Subcutaneous abdominal adipose tissue (tissue), 5 donors: Measurements from ENCODE around the gene RSPO4.
A peak's percentile ranks its signal among the peaks of the same experiment; 100 is the strongest.

ENCODE experiments used
- H3K27ac ChIP-seq: one replicate; pipeline ENCODE4 v1.7.0; 2013; ENCODE audit warnings: low read depth, mild to moderate bottlenecking, inconsistent platforms, low read length, moderate library complexity
- H3K27me3 ChIP-seq, 5 donors: one replicate each; pipeline ENCODE4 v1.7.0; 2013; ENCODE audit warnings: low read length in 5 of 5, inconsistent platforms in 1 of 5; ENCODE audit not compliant: control insufficient read depth in 5 of 5, insufficient read depth in 4 of 5
- H3K36me3 ChIP-seq, 5 donors: one replicate each; pipeline ENCODE4 v1.7.0; 2013; ENCODE audit warnings: low read length in 5 of 5; ENCODE audit not compliant: control insufficient read depth in 5 of 5, insufficient read depth in 5 of 5
- H3K4me1 ChIP-seq, 5 donors: one replicate each; pipeline ENCODE4 v1.7.0; 2013; ENCODE audit warnings: low read length in 5 of 5, mild to moderate bottlenecking in 3 of 5, moderate library complexity in 1 of 5; ENCODE audit not compliant: control insufficient read depth in 5 of 5, insufficient read depth in 5 of 5
- H3K4me3 ChIP-seq, 5 donors: one replicate each; pipeline ENCODE4 v1.7.0; 2013; ENCODE audit warnings: low read length in 5 of 5, low read depth in 1 of 5
- H3K9ac ChIP-seq, 5 donors: one replicate each; pipeline ENCODE4 v1.7.0; 2013; ENCODE audit warnings: low read length in 5 of 5, mild to moderate bottlenecking in 4 of 5, moderate library complexity in 3 of 5
- H3K9me3 ChIP-seq, 5 donors: one replicate each; pipeline ENCODE4 v1.7.0; 2013; ENCODE audit warnings: low read length in 5 of 5; ENCODE audit not compliant: control insufficient read depth in 5 of 5
- donor health status: healthy.
- donor health status: healthy.
- donor health status: healthy.
- donor health status: healthy.
- donor health status: healthy.

RSPO4 gene

DNA sequence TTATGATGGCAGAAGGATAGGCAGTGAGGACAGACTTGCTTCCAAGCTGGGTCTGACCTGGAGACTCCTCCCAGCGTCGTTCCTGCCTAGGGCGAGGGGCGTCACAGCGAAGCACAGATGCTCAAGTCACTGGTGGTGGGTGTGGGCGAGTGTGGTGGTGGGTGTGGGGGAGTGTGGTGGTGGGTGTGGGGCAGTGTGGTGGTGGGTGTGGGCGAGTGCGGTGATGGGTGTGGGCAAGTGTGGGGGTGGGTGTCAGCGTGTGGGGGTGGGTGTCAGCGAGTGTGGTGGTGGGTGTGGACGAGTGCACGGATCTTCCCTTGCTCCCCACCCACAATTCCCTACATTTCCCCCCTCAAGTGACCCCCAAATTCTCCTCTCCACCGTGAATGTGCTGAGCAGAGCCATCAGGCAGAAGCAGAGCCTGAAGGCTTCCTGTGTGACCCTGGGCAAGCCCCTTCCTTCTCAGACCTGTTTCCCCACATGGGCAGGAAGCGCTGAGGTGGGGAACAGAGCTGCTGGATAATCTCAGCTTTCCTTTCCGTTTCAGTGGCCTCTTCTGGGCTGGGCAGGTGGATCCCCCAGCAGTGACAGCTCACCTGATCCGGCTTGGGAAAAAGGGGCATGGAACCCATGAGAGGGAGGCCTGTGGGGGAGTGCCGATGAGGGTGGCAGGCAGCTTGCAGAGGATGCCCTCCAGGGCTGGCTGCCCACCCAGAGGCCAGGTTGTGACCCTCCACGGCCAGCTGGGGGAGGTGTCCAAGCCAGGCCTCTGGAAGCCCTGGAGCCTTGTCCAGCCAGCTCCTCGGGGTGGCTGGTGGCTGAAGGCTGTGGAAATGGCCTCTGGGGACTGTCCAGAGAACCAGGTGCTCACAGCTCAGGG, 42.9 kb downstream of the RSPO4 start:
- Histone ChIP-seq H3K9me3 (no peaks in the 10 kb centered on the region), H3K9ac (no peak overlapping the region), H3K27me3 (peaks cover 19 to 50% (median 34%) of the 10 kb centered on the region in 5 donors), H3K4me3 (no peak overlapping the region), H3K4me1 (peaks cover 0 to 5% (median 4%) of the 10 kb centered on the region in 5 donors), H3K27ac (no peak overlapping the region), H3K36me3 (no peaks in the 10 kb centered on the region)

DNA sequence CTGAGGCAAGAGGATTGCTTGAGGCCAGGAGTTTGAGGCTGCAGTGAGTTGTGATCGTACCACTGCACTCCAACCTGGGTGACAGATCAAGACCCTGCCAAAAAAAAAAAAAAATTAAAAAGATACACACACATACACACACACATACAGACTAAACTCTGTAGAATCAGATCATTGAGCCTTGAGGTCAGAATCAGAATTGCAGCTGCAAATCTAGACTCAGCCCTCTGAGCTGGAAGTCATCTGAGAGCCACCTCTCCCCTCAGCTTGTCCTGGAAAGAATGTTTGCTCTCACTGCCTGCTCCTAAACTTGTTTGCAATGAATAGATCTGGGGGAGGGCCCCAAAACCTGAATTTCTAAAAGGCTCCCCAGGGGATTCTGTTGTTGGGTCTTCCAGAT, 44.6 kb downstream of the RSPO4 start:
- peaks cover 0 to 5% (median 4%) of the 10 kb centered on the region in 5 donors for H3K4me1 ChIP-seq
- H3K27ac ChIP-seq, result no peak overlapping the region
- H3K4me3 ChIP-seq, result no peak overlapping the region
- H3K36me3 ChIP-seq, result no peaks in the 10 kb centered on the region
- peaks cover 16 to 43% (median 32%) of the 10 kb centered on the region in 5 donors for H3K27me3 ChIP-seq
- no peaks in the 10 kb centered on the region for H3K9me3 ChIP-seq
- H3K9ac ChIP-seq, result no peak overlapping the region

DNA sequence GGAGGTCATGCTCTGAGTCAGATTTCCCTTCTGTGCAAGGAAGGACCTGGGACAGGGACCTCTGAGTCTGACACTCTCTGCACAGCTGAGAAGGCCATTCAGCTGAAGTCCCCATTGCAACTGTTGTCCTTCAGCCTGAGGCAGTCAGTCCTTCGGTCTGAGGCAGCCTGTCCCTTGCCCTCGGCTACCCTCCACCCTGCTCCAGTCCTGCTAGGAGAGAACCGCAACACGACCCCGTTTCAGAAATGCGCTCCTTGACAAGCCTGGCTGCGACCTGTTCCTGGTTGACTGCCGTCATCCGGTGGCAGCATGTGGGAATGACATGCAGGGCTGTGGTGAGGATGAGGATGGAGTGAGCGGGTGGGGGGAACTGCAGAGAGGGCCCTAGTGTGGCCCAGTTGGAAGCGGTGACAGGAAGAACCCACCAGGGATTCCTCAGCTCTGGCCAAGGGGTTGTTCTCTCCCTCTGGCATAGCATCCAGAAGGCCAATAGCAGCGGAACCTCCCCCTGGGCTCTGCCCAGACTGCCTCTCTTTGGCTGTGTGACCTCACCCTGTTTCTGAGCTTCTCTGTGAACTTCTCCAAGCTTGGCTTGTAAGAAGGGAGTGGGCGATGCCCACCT, 45.7 kb downstream of the RSPO4 start:
- Histone ChIP-seq H3K27me3 (peaks cover 16 to 39% (median 32%) of the 10 kb centered on the region in 5 donors), H3K36me3 (no peaks in the 10 kb centered on the region), H3K9me3 (no peaks in the 10 kb centered on the region), H3K27ac (no peak overlapping the region), H3K4me3 (peak overlapping the region in 1 of 5 donors; percentile 39), H3K9ac (no peak overlapping the region), H3K4me1 (peaks cover 0 to 5% (median 4%) of the 10 kb centered on the region in 5 donors)

DNA sequence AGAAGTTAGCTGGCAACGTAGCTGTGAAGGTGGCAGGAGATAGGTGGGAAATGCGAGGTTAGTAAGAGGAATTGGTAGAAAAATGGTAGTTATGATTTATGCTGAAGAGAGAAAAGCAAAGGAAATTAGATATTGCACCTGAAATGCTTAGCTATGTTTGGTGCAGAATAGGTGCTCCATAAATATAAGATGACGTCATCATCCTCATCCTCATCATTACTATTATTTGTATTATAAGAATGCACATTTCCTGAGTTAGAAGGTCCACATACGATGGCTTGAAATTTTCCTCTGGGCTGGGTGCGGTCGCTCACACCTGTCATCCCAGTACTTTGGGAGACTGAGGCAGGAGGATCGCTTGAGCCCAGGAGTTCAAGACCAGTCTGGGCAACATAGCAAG, 46.5 kb downstream of the RSPO4 start:
- no peaks in the 10 kb centered on the region for H3K36me3 ChIP-seq
- peaks cover 13 to 32% (median 29%) of the 10 kb centered on the region in 5 donors for H3K27me3 ChIP-seq
- peaks cover 0 to 5% (median 4%) of the 10 kb centered on the region in 5 donors for H3K4me1 ChIP-seq
- H3K4me3 ChIP-seq, result no peak overlapping the region
- no peak overlapping the region for H3K9ac ChIP-seq
- no peak overlapping the region for H3K27ac ChIP-seq
- H3K9me3 ChIP-seq, result no peaks in the 10 kb centered on the region

DNA sequence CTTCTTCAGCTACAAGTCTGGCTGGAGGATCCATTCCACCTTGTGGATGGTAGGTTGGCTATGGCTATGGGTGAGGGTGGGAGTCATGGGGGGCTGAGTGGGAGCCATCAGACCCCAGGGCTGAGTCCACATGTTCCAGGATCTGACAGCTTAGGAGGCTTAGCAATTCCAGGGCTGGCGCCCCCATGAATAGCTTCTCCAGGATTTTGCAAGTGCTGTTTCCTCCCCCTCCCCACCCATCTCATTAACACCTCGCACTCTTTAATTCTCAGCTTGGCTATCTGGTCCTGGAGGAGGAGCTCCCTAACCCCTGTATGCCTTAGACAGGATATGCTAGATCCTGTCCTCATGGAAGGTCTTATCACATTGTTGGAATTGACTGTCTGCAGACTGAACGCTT, 47.0 kb downstream of the RSPO4 start:
- H3K9ac ChIP-seq, result no peak overlapping the region
- no peaks in the 10 kb centered on the region for H3K36me3 ChIP-seq
- H3K4me1 ChIP-seq, result peaks cover 0 to 5% (median 4%) of the 10 kb centered on the region in 5 donors
- peaks cover 13 to 32% (median 28%) of the 10 kb centered on the region in 5 donors for H3K27me3 ChIP-seq
- H3K4me3 ChIP-seq, result no peak overlapping the region
- H3K9me3 ChIP-seq, result no peaks in the 10 kb centered on the region
- H3K27ac ChIP-seq, result no peak overlapping the region

DNA sequence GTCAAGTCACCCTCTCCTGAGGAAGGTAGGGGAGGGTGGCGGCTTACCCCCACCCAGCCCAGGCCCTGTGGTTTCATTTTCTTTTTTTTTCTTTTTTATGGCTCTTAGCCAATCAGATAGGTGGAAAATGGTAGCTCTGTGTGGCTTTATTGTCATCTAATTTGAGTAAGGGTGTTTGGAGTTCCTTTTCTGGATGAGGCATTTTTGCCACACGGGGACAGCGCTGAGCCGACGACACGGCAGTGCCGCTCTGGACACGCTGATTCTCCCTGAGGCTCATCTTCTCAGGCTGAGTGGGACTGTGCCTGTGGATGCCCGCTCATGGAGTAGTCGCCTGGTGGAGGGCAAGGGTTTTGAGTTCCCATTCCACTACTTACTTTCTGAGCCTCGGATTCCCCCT, 48.4 kb downstream of the RSPO4 start:
- Histone ChIP-seq H3K27ac (no peak overlapping the region), H3K4me1 (peaks cover 0 to 5% (median 4%) of the 10 kb centered on the region in 5 donors), H3K36me3 (no peaks in the 10 kb centered on the region), H3K9me3 (no peaks in the 10 kb centered on the region), H3K9ac (no peak overlapping the region), H3K27me3 (peaks cover 8 to 24% (median 19%) of the 10 kb centered on the region in 5 donors), H3K4me3 (no peak overlapping the region)

DNA sequence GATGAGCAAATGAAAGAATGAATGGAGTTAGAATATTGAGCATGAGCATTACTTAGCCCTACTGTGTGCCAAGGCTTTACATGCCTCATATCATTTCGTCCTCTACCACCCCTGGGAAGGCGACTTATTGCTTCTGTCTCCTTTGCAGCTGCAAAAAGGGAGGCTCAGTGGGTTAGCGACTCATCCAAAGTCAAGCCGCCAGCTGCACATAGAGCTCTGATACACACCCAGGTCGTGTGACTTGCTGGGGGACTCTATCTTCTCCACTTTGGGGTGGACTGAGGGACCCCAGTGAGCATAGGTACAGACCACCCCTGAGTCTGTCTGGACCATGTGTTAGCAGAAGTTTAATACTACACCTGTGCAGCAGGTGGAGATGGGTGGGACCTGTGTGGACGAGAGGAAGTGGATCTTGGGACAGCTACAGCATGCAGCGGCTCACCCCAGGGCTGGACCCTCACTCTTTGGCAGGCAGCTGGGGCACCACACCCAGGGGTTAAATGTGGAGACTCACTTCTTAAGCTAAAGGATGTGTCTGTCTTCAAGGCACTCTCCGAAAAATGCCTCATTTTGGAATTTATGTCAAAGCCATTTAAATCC, 49.8 kb downstream of the RSPO4 start:
- no peaks in the 10 kb centered on the region for H3K9me3 ChIP-seq
- H3K27ac ChIP-seq, result no peak overlapping the region
- no peak overlapping the region for H3K9ac ChIP-seq
- H3K27me3 ChIP-seq, result peaks cover 0 to 18% (median 15%) of the 10 kb centered on the region in 5 donors
- H3K36me3 ChIP-seq, result no peaks in the 10 kb centered on the region
- H3K4me1 ChIP-seq, result peaks cover 0 to 5% (median 4%) of the 10 kb centered on the region in 5 donors
- no peak overlapping the region for H3K4me3 ChIP-seq

DNA sequence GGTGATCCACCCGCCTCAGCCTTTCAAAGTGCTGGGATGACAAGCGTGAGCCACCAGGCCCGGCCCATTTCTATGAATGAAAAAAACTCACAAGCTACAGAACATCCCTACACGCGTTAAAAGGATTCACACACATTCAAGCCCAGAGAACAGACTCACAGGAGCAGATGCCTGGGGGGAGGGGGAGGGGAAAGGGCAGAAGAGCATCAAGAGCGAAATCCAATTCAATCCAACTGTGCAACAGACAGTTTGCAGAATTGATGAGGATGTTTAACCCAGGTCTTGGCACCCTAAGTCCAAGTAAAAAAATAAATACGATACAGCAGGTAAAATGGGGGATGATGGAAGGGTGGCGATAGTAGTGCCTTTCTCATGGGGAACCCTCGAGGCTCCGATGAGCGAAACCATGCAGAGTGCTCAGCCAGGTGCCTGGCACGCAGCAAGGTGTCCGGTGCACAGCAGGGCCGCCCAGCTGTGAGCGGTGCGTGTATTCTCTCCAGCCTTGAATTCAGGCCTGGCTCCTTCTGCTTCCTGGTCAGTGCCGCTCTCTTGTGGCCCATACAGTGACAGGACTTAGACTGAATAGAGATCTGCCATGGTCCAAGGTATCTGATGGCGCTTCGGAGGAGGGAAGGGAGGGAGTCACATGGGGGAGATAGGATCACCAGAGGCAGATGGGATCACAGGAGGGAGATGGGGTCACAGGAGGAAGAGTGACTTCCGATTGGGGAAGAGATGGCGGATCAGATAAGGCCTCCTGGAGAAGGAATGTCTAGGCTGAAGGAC, 50.5 kb downstream of the RSPO4 start:
- Histone ChIP-seq H3K27ac (no peak overlapping the region), H3K4me3 (no peak overlapping the region)

DNA sequence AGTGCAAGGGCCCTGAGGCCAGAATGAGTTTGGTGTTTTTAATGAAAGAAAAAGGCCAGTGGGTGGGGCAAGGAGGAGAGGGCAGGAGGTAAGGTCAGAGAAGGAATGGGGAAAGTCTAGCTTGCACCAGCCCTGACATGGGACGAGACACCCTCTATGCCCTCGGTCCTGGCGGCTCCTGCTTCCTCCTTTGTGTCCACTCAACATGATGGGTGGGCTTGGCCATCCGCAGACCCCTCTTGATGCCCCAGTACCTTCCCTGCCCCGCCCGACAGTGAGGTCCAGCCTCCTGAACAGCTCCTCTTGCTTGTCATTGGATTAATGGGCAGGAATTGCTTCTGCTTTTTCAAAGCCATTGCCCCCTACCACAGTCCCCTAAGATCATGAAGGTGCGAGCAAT, 52.4 kb downstream of the RSPO4 start:
- Histone ChIP-seq H3K9ac (no peak overlapping the region), H3K27ac (no peak overlapping the region), H3K9me3 (no peaks in the 10 kb centered on the region), H3K36me3 (no peaks in the 10 kb centered on the region), H3K27me3 (peaks cover 0 to 10% (median 10%) of the 10 kb centered on the region in 5 donors), H3K4me3 (no peak overlapping the region), H3K4me1 (peaks cover 0 to 9% (median 8%) of the 10 kb centered on the region in 5 donors)

More for the DNA sequence above, 50.5 kb downstream of the RSPO4 start:
- H3K4me1 ChIP-seq, result peaks cover 0 to 5% (median 4%) of the 10 kb centered on the region in 5 donors
- H3K9me3 ChIP-seq, result no peaks in the 10 kb centered on the region
- H3K9ac ChIP-seq, result no peak overlapping the region
- peaks cover 0 to 21% (median 16%) of the 10 kb centered on the region in 5 donors for H3K27me3 ChIP-seq
- H3K36me3 ChIP-seq, result no peaks in the 10 kb centered on the region
